GM13977 (cell line): ENCODE data around the gene EID3.

Source experiments
- DNase-seq: peaks from one replicate; pipeline ENCODE4 v3.0.0; 2012; ENCODE audit warnings: low spot score
- in situ Hi-C: fragments of 300-500 bp; cut with MboI; formaldehyde crosslinking; loops from one replicate; pipeline ENCODE4 v1.12.0; 2022; ENCODE audit warnings: low sequenced_read_pairs, low pct_unique_long_range_greater_than_20kb, mixed read lengths, inconsistent platforms; ENCODE audit not compliant: unreplicated experiment
- TF ChIP-seq, protein P1 (sequence below): IDR thresholded peaks from 2 replicates; pipeline ENCODE4 v1.5.1; 2012; ENCODE audit warnings: mild to moderate bottlenecking, control low read depth; ENCODE audit not compliant: insufficient read depth; ENCODE audit errors: extremely low read depth, missing control alignments

The EID3 gene

GRCh38 chr12:104280717-104281458, 22.7 kb upstream of the EID3 start:
- in situ Hi-C loops: no loop called here
- TF ChIP-seq, protein P1, sequence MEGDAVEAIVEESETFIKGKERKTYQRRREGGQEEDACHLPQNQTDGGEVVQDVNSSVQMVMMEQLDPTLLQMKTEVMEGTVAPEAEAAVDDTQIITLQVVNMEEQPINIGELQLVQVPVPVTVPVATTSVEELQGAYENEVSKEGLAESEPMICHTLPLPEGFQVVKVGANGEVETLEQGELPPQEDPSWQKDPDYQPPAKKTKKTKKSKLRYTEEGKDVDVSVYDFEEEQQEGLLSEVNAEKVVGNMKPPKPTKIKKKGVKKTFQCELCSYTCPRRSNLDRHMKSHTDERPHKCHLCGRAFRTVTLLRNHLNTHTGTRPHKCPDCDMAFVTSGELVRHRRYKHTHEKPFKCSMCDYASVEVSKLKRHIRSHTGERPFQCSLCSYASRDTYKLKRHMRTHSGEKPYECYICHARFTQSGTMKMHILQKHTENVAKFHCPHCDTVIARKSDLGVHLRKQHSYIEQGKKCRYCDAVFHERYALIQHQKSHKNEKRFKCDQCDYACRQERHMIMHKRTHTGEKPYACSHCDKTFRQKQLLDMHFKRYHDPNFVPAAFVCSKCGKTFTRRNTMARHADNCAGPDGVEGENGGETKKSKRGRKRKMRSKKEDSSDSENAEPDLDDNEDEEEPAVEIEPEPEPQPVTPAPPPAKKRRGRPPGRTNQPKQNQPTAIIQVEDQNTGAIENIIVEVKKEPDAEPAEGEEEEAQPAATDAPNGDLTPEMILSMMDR: no peak

GRCh38 chr12:104281636-104282035, 21.9 kb upstream of the EID3 start:
- in situ Hi-C loops: no loop called here
- no peak for DNase-seq
- TF ChIP-seq, protein P1: no peak

More at GRCh38 chr12:104280717-104281458, 22.7 kb upstream of the EID3 start:
- DNase-seq: no peak

DNA sequence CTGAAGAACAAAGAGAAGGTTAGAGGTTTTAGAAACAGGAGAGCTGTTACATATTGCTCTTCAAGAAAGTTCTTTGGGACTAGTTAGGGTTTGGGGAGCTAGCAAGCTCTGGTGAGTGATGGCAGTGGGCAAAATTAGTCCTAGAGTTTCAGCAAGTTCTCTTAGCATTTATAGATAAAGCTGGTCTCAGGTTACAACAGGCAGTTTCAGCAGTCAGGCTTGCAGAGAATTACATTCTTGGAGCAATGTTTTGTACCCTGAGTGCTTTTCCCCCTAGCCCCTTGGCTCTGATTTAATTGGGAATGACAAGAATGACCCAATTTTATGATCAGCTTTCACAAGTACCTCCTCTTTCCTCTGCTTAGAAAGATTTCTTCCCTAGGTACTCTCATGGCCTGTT, 21.4 kb upstream of the EID3 start:
- TF ChIP-seq, protein P1: no peak
- no peak for DNase-seq
- in situ Hi-C loops: no loop called here

- in situ Hi-C loops: no loop called here
- TF ChIP-seq, protein P1: no peak
- DNase-seq: peak; percentile 32
Measured at GRCh38 chr12:104285740-104286515, 17.6 kb upstream of the EID3 start.

GRCh38 chr12:104286516-104287482, 16.7 kb upstream of the EID3 start:
- TF ChIP-seq, protein P1: no peak
- peak; percentile 90 for DNase-seq
- in situ Hi-C loops: no loop called here
